ENCODE results near the gene CRACR2B. TPM values are rescaled to one million over a fixed set of nuclear protein-coding genes. Genes with fewer than 3 reads are reported as not detected.

Gene CRACR2B
- total and polyA plus RNA-seq, 2 donors (not counting 1 experiment from before 2014, with no cell fraction given): 9.7 to 67.7 TPM

DNA sequence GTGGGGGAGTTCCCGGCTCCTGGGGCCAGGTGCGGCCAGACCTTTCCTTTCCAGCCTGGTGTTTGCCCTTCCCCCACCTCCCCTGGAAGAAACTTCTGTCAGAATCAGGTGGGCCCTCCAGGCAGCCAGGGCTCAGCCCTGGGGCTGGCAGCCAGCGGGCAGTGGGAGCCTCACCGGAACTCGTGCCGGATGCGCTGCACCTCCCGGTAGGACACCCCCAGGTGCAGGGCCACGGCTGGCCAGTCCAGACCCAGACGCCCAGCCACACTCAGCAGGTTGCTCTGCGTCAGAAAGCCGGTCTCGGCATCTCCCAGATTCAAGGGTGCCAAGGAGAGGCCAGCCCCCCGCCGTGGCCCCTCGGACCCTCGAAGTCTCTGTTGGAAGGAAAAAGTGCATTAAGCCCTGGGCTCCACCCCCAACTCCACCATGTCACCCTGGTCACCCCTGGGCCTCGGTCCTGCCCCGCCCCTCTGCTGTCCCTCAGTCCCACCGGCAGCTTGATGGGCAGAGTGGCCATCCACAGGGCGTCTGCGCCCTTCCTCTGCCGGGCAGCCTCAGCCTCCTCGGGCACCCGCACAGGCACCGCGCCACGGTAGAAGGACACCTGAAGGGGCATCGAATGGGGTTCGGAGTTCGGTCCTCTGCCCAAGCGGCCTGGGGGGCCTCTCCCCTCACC, 27.9 kb upstream of the CRACR2B start:
- ATAC-seq (ENCODE audit: low read depth): no peak
- TF ChIP-seq EZH2 (IDR thresholded peaks at IDR 0.05; ENCODE audit: borderline replicate concordance, insufficient read depth, low read depth, low read length, poor library complexity, severe bottlenecking): no peak
- TF ChIP-seq, protein P1, sequence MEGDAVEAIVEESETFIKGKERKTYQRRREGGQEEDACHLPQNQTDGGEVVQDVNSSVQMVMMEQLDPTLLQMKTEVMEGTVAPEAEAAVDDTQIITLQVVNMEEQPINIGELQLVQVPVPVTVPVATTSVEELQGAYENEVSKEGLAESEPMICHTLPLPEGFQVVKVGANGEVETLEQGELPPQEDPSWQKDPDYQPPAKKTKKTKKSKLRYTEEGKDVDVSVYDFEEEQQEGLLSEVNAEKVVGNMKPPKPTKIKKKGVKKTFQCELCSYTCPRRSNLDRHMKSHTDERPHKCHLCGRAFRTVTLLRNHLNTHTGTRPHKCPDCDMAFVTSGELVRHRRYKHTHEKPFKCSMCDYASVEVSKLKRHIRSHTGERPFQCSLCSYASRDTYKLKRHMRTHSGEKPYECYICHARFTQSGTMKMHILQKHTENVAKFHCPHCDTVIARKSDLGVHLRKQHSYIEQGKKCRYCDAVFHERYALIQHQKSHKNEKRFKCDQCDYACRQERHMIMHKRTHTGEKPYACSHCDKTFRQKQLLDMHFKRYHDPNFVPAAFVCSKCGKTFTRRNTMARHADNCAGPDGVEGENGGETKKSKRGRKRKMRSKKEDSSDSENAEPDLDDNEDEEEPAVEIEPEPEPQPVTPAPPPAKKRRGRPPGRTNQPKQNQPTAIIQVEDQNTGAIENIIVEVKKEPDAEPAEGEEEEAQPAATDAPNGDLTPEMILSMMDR (IDR thresholded peaks at IDR 0.05): no peak
- Histone ChIP-seq H3K4me2 (replicated peaks; ENCODE audit: low read depth, low read length, poor library complexity, severe bottlenecking) (no peak overlapping the region), H3K79me2 (ENCODE audit: control insufficient read depth, insufficient read depth, low read length) (peaks cover 79% of the 10 kb centered on the region), H2AFZ (ENCODE audit: insufficient read depth, low read depth, low read length, poor library complexity, severe bottlenecking) (no peak overlapping the region), H3K4me1 (ENCODE audit: control insufficient read depth in 2 of 2, insufficient read depth in 2 of 2, low read length in 2 of 2) (peaks cover 27 to 50% of the 10 kb centered on the region in 2 donors), H3K36me3 (replicated peaks in 1 of 2; ENCODE audit: control extremely low read depth in 1 of 2, control insufficient read depth in 1 of 2, extremely low read depth in 1 of 2, insufficient read depth in 2 of 2, low read length in 1 of 2) (peaks cover 0 to 9% of the 10 kb centered on the region in 2 experiments), H3K9me3 (ENCODE audit: control extremely low read depth in 1 of 3, control insufficient read depth in 2 of 3, insufficient read depth in 1 of 3, low read length in 2 of 3) (no peaks in the 10 kb centered on the region), H3K27ac (ENCODE audit: low read length in 2 of 2) (no peak overlapping the region), H3K9ac (ENCODE audit: low read length) (no peak overlapping the region), H3K27me3 (replicated peaks in 1 of 4; ENCODE audit: control extremely low read depth in 1 of 4, control insufficient read depth in 3 of 4, insufficient read depth in 4 of 4, low read length in 3 of 4) (no peaks in the 10 kb centered on the region), H4K20me1 (ENCODE audit: control insufficient read depth, insufficient read depth, low read length, poor library complexity, severe bottlenecking) (peaks cover 66% of the 10 kb centered on the region), H3K4me3 (ENCODE audit: control extremely low read depth in 1 of 5, extremely low read depth in 1 of 5, insufficient read depth in 1 of 5, low read depth in 2 of 5, low read length in 4 of 5) (no peak overlapping the region)
- ChIA-PET CTCF (interaction anchor here (1.3 kb wide), 2 partner anchors 9 to 43 kb away, joined by 3 to 5 read pairs; partner anchors contain the start of gene RPLP2), POLR2A (interaction anchor here (2.8 kb wide), 1 partner anchor 9 kb away, joined by 12 read pairs; the partner anchor contains the start of gene RPLP2)
- Mint-ChIP-seq H3K4me3 (peak overlapping the region; percentile 16), H3K27ac (no peak overlapping the region), H3K9me3 (ENCODE audit: insufficient read depth) (no peaks in the 10 kb centered on the region), H3K27me3 (no peaks in the 10 kb centered on the region), H3K4me1 (peaks cover 21% of the 10 kb centered on the region)
- intact Hi-C loops (cut with micrococcal nuclease): loop anchor here (5.0 to 10.0 kb wide), 4 partner anchors 72 to 592 kb away; partner anchors contain the start of genes BET1L, HRAS, LRRC56 and PTDSS2
- 98% methylated on average over 32 of the region's 32 CpGs for WGBS (ENCODE audit: insufficient coverage)
- DNase-seq: no peak

DNA sequence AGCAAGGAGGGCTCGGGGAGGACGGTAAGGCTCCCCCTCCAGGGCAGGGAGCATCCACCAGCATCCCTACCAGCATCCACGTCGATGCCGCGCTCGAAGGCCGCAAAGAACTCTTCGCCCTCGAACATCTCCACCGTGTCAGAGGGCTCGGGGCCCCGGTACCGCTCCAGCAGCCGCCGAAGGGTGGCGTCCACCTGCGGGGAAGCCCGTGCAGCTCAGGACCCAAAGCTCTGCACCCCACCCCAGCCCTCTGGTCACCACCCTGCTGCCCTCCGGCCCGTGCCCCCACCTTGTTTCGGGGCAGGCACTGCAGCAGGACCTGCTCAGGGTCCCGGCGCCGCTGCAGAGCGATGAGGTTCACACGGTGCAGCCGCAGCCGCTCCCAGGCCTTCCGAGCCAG, 27.2 kb upstream of the CRACR2B start:
- ATAC-seq (ENCODE audit: low read depth) (no peak), DNase-seq (no peak)
- Histone ChIP-seq H3K36me3 (replicated peaks in 1 of 2; ENCODE audit: control extremely low read depth in 1 of 2, control insufficient read depth in 1 of 2, extremely low read depth in 1 of 2, insufficient read depth in 2 of 2, low read length in 1 of 2) (peaks cover 0 to 9% of the 10 kb centered on the region in 2 experiments), H3K4me3 (ENCODE audit: control extremely low read depth in 1 of 5, extremely low read depth in 1 of 5, insufficient read depth in 1 of 5, low read depth in 2 of 5, low read length in 4 of 5) (no peak overlapping the region), H3K4me1 (ENCODE audit: control insufficient read depth in 2 of 2, insufficient read depth in 2 of 2, low read length in 2 of 2) (peaks cover 23 to 46% of the 10 kb centered on the region in 2 donors), H2AFZ (ENCODE audit: insufficient read depth, low read depth, low read length, poor library complexity, severe bottlenecking) (no peak overlapping the region), H3K9ac (ENCODE audit: low read length) (no peak overlapping the region), H3K27me3 (replicated peaks in 1 of 4; ENCODE audit: control extremely low read depth in 1 of 4, control insufficient read depth in 3 of 4, insufficient read depth in 4 of 4, low read length in 3 of 4) (no peaks in the 10 kb centered on the region), H4K20me1 (ENCODE audit: control insufficient read depth, insufficient read depth, low read length, poor library complexity, severe bottlenecking) (peaks cover 59% of the 10 kb centered on the region), H3K9me3 (ENCODE audit: control extremely low read depth in 1 of 3, control insufficient read depth in 2 of 3, insufficient read depth in 1 of 3, low read length in 2 of 3) (no peaks in the 10 kb centered on the region), H3K79me2 (ENCODE audit: control insufficient read depth, insufficient read depth, low read length) (peaks cover 73% of the 10 kb centered on the region), H3K4me2 (replicated peaks; ENCODE audit: low read depth, low read length, poor library complexity, severe bottlenecking) (no peak overlapping the region), H3K27ac (ENCODE audit: low read length in 2 of 2) (no peak overlapping the region)
- 95% methylated on average over 25 of the region's 30 CpGs for WGBS (ENCODE audit: insufficient coverage)
- ChIA-PET CTCF (no interaction called here), POLR2A (interaction anchor here (0.6 kb wide), 2 partner anchors 22 to 36 kb away, joined by 5 to 6 read pairs; no protein-coding TSS in a partner anchor)
- intact Hi-C loops (cut with micrococcal nuclease): no loop called here
- Mint-ChIP-seq H3K27me3 (no peaks in the 10 kb centered on the region), H3K4me3 (no peak overlapping the region), H3K27ac (no peak overlapping the region), H3K4me1 (peaks cover 20% of the 10 kb centered on the region), H3K9me3 (ENCODE audit: insufficient read depth) (no peaks in the 10 kb centered on the region)
- TF ChIP-seq EZH2 (IDR thresholded peaks at IDR 0.05; ENCODE audit: borderline replicate concordance, insufficient read depth, low read depth, low read length, poor library complexity, severe bottlenecking): no peak
- TF ChIP-seq, protein P1 (IDR thresholded peaks at IDR 0.05): no peak
